IMR-90 (cell line): ENCODE measurements around the gene KLRF1. TPM values are rescaled to one million over a fixed set of nuclear protein-coding genes. Genes with fewer than 3 reads are reported as not detected.

Source experiments
- ATAC-seq: fragments of 200-7000 bp; cut with Tn5 transposase; 2 replicates; pipeline ENCODE4 v1.9.1; 2020; ENCODE audit warnings: low read depth, mild to moderate bottlenecking, moderate library complexity
- BruUV-seq: library from RNA; stranded (reverse); fragments of 400-500 nt; replicated peaks from 2 replicates; lab custom pipeline; 2021; lab: Mats Ljungman, UMichigan
- CTCF ChIA-PET: fragments of 300-600 bp; formaldehyde crosslinking; extraction: SDS; loops from one replicate; lab custom pipeline; 2021; ENCODE audit warnings: antibody characterized with exemption; lab: Yijun Ruan, JAX
- POLR2A ChIA-PET: fragments of 300-600 bp; sonication (Branson Sonifier 250); formaldehyde crosslinking; loops from one replicate; lab custom pipeline; 2022; ENCODE audit warnings: antibody characterized with exemption; ENCODE audit not compliant: unreplicated experiment; lab: Charles Lee
- DNase-seq: peaks from one replicate; pipeline ENCODE4 v3.0.0; 2013
- H2AFZ ChIP-seq: replicated peaks from 2 replicates; pipeline ENCODE3; 2013; ENCODE audit warnings: low read length, mild to moderate bottlenecking; ENCODE audit not compliant: poor library complexity
- H2AK5ac ChIP-seq: 2 replicates; pipeline ENCODE4 v1.6.1; 2013; ENCODE audit warnings: low read depth, low read length, inconsistent platforms
- H2AK9ac ChIP-seq: replicated peaks from 2 replicates; pipeline ENCODE3; 2013; ENCODE audit warnings: mild to moderate bottlenecking, low read depth, low read length, moderate library complexity; ENCODE audit not compliant: poor library complexity
- H2BK120ac ChIP-seq: 2 replicates; pipeline ENCODE4 v1.6.1; 2013; ENCODE audit warnings: low read depth, low read length, inconsistent platforms
- H2BK15ac ChIP-seq: 3 replicates; pipeline ENCODE4 v1.6.1; 2013; ENCODE audit warnings: low read depth, low read length, inconsistent platforms
- H2BK20ac ChIP-seq: 2 replicates; pipeline ENCODE4 v1.6.1; 2013; ENCODE audit warnings: low read depth, mild to moderate bottlenecking, inconsistent platforms, low read length, moderate library complexity
- H2BK5ac ChIP-seq: 2 replicates; pipeline ENCODE4 v1.6.1; 2013; ENCODE audit warnings: mild to moderate bottlenecking, low read depth, low read length, inconsistent platforms; ENCODE audit not compliant: poor library complexity, severe bottlenecking
- H3K14ac ChIP-seq: replicated peaks from 2 replicates; pipeline ENCODE4 v1.6.1; 2013; ENCODE audit warnings: low read depth, low read length, inconsistent platforms
- H3K18ac ChIP-seq: 2 replicates; pipeline ENCODE4 v1.6.1; 2013; ENCODE audit warnings: low read depth, low read length, control low read depth
- H3K23ac ChIP-seq: 2 replicates; pipeline ENCODE4 v1.6.1; 2013; ENCODE audit warnings: low read depth, low read length, inconsistent platforms
- H3K27ac ChIP-seq: 2 replicates; pipeline ENCODE4 v1.5.1; 2013; ENCODE audit warnings: mild to moderate bottlenecking, control low read depth, low read length; ENCODE audit not compliant: insufficient read depth
- H3K27me3 ChIP-seq: 2 replicates; pipeline ENCODE4 v1.6.1; 2013; ENCODE audit warnings: low read length; ENCODE audit not compliant: control insufficient read depth, insufficient read depth
- H3K36me3 ChIP-seq: 2 replicates; pipeline ENCODE4 v1.6.1; 2013; ENCODE audit warnings: low read length, mixed read lengths; ENCODE audit not compliant: control insufficient read depth, insufficient read depth
- H3K4ac ChIP-seq: 2 replicates; pipeline ENCODE4 v1.6.1; 2013; ENCODE audit warnings: low read depth, low read length, inconsistent platforms
- H3K4me1 ChIP-seq: 2 replicates; pipeline ENCODE4 v1.6.1; 2013; ENCODE audit warnings: low read length, mixed read lengths; ENCODE audit not compliant: control insufficient read depth, insufficient read depth
- H3K4me2 ChIP-seq: 2 replicates; pipeline ENCODE4 v1.6.1; 2013; ENCODE audit warnings: low read depth, mild to moderate bottlenecking, control low read depth, low read length, moderate library complexity
- H3K4me3 ChIP-seq: 2 replicates; pipeline ENCODE4 v1.5.1; 2013; ENCODE audit warnings: low read depth, mild to moderate bottlenecking, control low read depth, low read length, moderate library complexity; ENCODE audit not compliant: insufficient read depth
- H3K56ac ChIP-seq: 2 replicates; pipeline ENCODE4 v1.6.1; 2013; ENCODE audit warnings: low read length, inconsistent platforms; ENCODE audit not compliant: insufficient read depth; ENCODE audit errors: extremely low read depth
- H3K79me1 ChIP-seq, 2 experiments: 2 replicates each; pipeline ENCODE4 v1.6.1; 2013; ENCODE audit warnings: low read length in 2 of 2, inconsistent platforms in 1 of 2, low read depth in 1 of 2
- H3K9ac ChIP-seq: 2 replicates; pipeline ENCODE4 v1.6.1; 2013; ENCODE audit warnings: low read depth, low read length, control low read depth
- H3K9me1 ChIP-seq: 2 replicates; pipeline ENCODE4 v1.6.1; 2013; ENCODE audit warnings: low read length, inconsistent platforms; ENCODE audit not compliant: insufficient read depth
- H3K9me3 ChIP-seq: 2 replicates; pipeline ENCODE4 v1.6.1; 2013; ENCODE audit warnings: low read length; ENCODE audit not compliant: control insufficient read depth, insufficient read depth
- H4K20me1 ChIP-seq: 2 replicates; pipeline ENCODE4 v1.6.1; 2013; ENCODE audit warnings: low read length, inconsistent platforms; ENCODE audit not compliant: insufficient read depth
- H4K5ac ChIP-seq: 2 replicates; pipeline ENCODE4 v1.6.1; 2013; ENCODE audit warnings: mild to moderate bottlenecking, low read depth, low read length, control low read depth
- H4K8ac ChIP-seq, 2 experiments: 2 replicates each; pipeline ENCODE4 v1.6.1; 2013; ENCODE audit warnings: low read depth in 2 of 2, low read length in 2 of 2, control low read depth in 1 of 2, inconsistent platforms in 1 of 2
- H4K91ac ChIP-seq: 2 replicates; pipeline ENCODE4 v1.6.1; 2013; ENCODE audit warnings: low read depth, low read length, inconsistent platforms; ENCODE audit not compliant: insufficient read depth
- BHLHE40 ChIP-seq: fragments of 150-350 bp; IDR thresholded peaks from 2 replicates; pipeline ENCODE4 v1.6.1; 2016; ENCODE audit warnings: mild to moderate bottlenecking, low read depth, low read length
- POLR2A ChIP-seq: IDR thresholded peaks from 2 replicates; pipeline ENCODE4 v1.6.1; 2012; ENCODE audit warnings: mild to moderate bottlenecking, low read depth, low read length
- WGBS, 2 experiments: methylation state at CpG; one replicate each; pipeline versions ENCODE4 v1.1.5 to v1.1.7; 2013; ENCODE audit warnings: missing lambda C conversion rate in 2 of 2; ENCODE audit not compliant: insufficient read length in 1 of 2; ENCODE audit errors: extremely low coverage in 2 of 2; 5-methylcytosine and 5-hydroxymethylcytosine counted together
- dilution Hi-C: fragments of 300-500 bp; cut with HindIII; formaldehyde crosslinking; loops from one replicate; pipeline ENCODE4 v1.14.3; 2018; ENCODE audit warnings: low sequenced_read_pairs; ENCODE audit not compliant: unreplicated experiment
- in situ Hi-C: fragments of 300-500 bp; cut with MboI; formaldehyde crosslinking; loops from 3 replicates; pipeline ENCODE4 v1.14.3; 2019; ENCODE audit warnings: low sequenced_read_pairs, inconsistent platforms, mixed read lengths
- intact Hi-C: fragments of 100-400 bp; cut with micrococcal nuclease; formaldehyde crosslinking; loops from 2 replicates; pipeline ENCODE4 v1.10.0; 2022
- polyA plus RNA-seq, 3 experiments: library from polyadenylated mRNA; depleted of rRNA; stranded (reverse); fragments of >200 nt; gene quantifications; 2 replicates each; pipeline ENCODE4 v1.2.3, GENCODE V29; 2012; ENCODE audit warnings: low replicate concordance in 1 of 3
- total RNA-seq: library from RNA; depleted of rRNA; stranded (reverse); fragments of >200 nt; gene quantifications from 2 replicates; pipeline ENCODE4 v1.2.3, GENCODE V29; 2012

KLRF1 gene
- total and polyA plus RNA-seq, 2 of the 4 experiments (the other 2 are of a cell fraction), result not detected

DNA sequence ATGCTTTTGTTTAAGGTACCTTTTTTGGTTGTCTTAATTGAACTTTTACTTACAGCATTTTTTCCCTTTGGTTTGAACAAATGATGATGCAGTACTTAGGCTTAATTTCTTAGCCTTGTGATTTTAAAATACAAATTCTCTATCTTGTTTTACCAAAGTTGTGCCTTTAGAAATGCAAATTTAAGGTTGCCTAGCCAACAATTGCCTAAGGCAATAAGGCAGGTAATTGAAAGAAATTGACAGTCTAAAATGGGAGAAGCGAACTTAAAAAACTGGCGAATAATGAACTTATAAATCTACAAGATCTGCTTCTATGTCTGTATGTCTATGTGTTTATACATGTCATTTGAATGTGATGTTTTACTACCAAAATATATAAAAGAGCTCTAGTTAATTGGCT lies 43.0 kb upstream of the KLRF1 start:
- Histone ChIP-seq H3K27ac (no peak overlapping the region), H4K8ac (no peak overlapping the region), H2BK5ac (no peak overlapping the region), H3K9ac (no peak overlapping the region), H4K20me1 (no peaks in the 10 kb centered on the region), H3K79me1 (no peaks in the 10 kb centered on the region), H3K23ac (no peak overlapping the region), H3K9me3 (no peaks in the 10 kb centered on the region), H3K14ac (no peak overlapping the region), H2AK9ac (no peak overlapping the region), H3K4me1 (peaks cover 3% of the 10 kb centered on the region; the same call in 1 of the 2 replicates), H2AK5ac (no peak overlapping the region), H3K4me3 (no peak overlapping the region), H2BK120ac (no peak overlapping the region), H2BK20ac (no peak overlapping the region), H3K18ac (no peak overlapping the region), H2AFZ (no peak overlapping the region), H3K56ac (no peak overlapping the region), H3K36me3 (no peaks in the 10 kb centered on the region), H3K4me2 (no peak overlapping the region), H4K5ac (no peak overlapping the region), H4K91ac (no peak overlapping the region), H3K4ac (no peak overlapping the region), H2BK15ac (no peak overlapping the region), H3K27me3 (no peaks in the 10 kb centered on the region), H3K9me1 (no peaks in the 10 kb centered on the region)
- no peak for DNase-seq
- ChIA-PET CTCF (interaction anchor here (1.4 kb wide), 1 partner anchor 41 kb away, joined by 3 read pairs; no protein-coding TSS in a partner anchor), POLR2A (no interaction called here)
- in situ Hi-C loops (no loop called here), intact Hi-C loops (no loop called here), dilution Hi-C loops (no loop called here)
- TF ChIP-seq BHLHE40 (no peak), POLR2A (no peak)
- ATAC-seq, result no peak
- WGBS, 2 experiments, result no CpG with 5 or more reads among the region's 2 CpGs
- no TSS peak for BruUV-seq
